SK-N-MC (cell line): Measurements from ENCODE around the gene SPATA17.
"Not testable (repeated sequence)": the region's sequence is repeated elsewhere in the genome, so short reads cannot be mapped to it uniquely, and the experiment has no call there.

Source experiments
- DNase-seq: peaks from one replicate; pipeline ENCODE4 v3.0.0-alpha.2; 2011; ENCODE audit warnings: low read depth, low spot score
- H3K27ac ChIP-seq: fragments of 200-600 bp; sonication (generic); 2 replicates; pipeline ENCODE4 v1.5.1; 2016; ENCODE audit warnings: mixed run types
- H3K36me3 ChIP-seq: fragments of 200-600 bp; sonication (generic); 2 replicates; pipeline ENCODE4 v1.6.1; 2017; ENCODE audit warnings: antibody characterized with exemption, low read length, mixed read lengths; ENCODE audit not compliant: insufficient read depth
- H3K4me3 ChIP-seq: fragments of 200-600 bp; sonication (generic); 2 replicates; pipeline ENCODE4 v1.5.1; 2016
- H3K9ac ChIP-seq: fragments of 200-600 bp; sonication (generic); 2 replicates; pipeline ENCODE4 v1.8.0; 2017; ENCODE audit warnings: mixed run types, mixed read lengths; ENCODE audit not compliant: insufficient read length
- H3K9me3 ChIP-seq: fragments of 200-600 bp; sonication (generic); 2 replicates; pipeline ENCODE4 v1.6.1; 2017; ENCODE audit warnings: low read depth, mild to moderate bottlenecking, antibody characterized with exemption, low read length, moderate library complexity, mixed read lengths
- EZH2 ChIP-seq: fragments of 200-600 bp; sonication (generic); IDR thresholded peaks from one replicate; pipeline ENCODE4 v1.6.1; 2017; ENCODE audit warnings: antibody characterized with exemption
- FOXP2 ChIP-seq: optimal IDR thresholded peaks from 2 replicates; pipeline ENCODE3; 2011; ENCODE audit warnings: mild to moderate bottlenecking, moderate library complexity; ENCODE audit not compliant: insufficient read depth; ENCODE audit errors: extremely low read length, control extremely low read depth
- POLR2AphosphoS5 ChIP-seq: IDR thresholded peaks from 2 replicates; pipeline ENCODE4 v1.6.1; 2012; ENCODE audit warnings: mild to moderate bottlenecking, low read depth, low read length, borderline replicate concordance

The SPATA17 gene

DNA sequence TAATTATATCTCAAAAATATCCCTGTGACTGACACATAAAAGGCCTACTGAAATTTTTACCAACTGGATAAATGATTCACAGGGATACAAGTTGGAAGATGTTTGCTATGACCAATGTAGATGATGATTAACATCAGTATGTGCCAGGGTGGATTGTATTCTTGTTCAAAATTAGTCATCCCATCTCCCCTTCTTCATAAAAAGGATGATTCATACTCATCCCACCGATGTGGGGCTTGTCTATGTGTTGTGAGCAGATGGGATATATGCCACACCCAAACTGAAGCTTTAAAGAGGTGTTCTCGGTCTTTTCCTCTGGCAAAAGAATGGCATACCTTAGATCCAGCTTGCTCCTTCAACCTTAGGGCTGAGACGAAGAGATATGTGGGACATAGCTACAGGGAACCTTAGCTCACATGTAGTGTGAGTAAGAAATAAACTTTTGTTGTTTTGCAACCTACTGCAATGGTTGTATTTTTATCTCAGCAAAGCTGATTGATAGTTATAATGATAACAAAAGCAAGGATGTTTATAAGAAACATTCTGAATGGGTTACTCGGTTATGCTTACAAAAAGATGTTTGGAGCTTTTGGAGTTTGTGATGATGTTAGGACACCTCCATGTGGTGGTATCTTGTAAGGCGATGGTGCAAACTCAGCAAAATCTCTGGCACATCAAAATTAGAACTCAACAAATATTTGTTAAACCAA is 29.4 kb downstream of the SPATA17 start:
- Histone ChIP-seq H3K36me3 (no peaks in the 10 kb centered on the region), H3K9me3 (no peaks in the 10 kb centered on the region), H3K4me3 (no peak overlapping the region), H3K9ac (no peak overlapping the region), H3K27ac (no peak overlapping the region)
- no peak for DNase-seq
- TF ChIP-seq FOXP2 (no peak), POLR2AphosphoS5 (no peak), EZH2 (no peak)

DNA sequence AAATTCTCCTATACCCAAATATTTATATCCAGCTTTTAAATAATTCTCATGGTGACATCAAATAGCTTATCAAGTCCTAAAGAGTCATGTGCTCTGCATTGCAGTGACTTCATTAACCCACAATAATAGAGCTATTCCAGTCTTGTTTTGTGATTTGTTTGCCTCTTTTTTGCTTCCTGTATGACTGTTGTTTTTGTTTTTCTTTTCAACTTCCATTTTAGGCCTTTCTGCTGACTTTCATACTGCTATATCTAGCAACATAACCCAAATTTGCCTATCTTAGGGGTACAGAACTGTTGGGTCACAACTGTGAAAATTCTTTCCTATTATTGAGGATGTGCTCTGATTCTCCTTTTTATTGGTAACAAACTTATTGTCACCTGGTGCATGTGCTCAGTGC is 30.3 kb downstream of the SPATA17 start:
- TF ChIP-seq EZH2 = no peak
- TF ChIP-seq POLR2AphosphoS5 = no peak
- TF ChIP-seq FOXP2 = no peak
- H3K27ac ChIP-seq = no peak overlapping the region
- no peak for DNase-seq
- no peaks in the 10 kb centered on the region for H3K36me3 ChIP-seq
- H3K9me3 ChIP-seq = no peaks in the 10 kb centered on the region
- no peak overlapping the region for H3K4me3 ChIP-seq
- no peak overlapping the region for H3K9ac ChIP-seq

DNA sequence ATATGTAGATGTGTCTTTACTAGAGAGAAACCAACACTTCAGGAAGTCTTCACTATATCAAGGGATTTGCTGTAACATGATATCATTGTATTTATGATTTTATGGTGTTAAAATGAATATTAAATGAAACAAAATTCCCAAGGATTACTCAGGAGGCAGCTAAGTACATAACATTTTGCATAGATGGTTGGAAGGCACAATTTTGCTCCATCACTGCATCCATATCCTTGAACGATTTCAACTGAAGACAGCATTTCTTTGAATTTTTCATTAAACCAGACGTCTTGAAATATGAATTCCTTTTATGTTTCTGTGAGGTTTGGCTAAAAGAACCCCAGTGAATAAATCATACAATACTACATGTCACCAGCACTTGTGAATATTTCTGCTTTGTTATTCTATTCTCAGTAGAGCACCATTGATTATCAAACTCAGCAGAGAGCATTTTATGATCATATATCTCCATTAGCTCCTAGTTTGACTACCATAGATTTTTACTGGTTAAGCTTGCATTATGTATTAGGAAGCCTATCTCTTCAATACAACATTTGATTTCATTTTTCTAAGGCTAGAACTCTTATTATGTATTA is 37.3 kb downstream of the SPATA17 start:
- no peaks in the 10 kb centered on the region for H3K9me3 ChIP-seq
- TF ChIP-seq POLR2AphosphoS5 (no peak), FOXP2 (no peak), EZH2 (no peak)
- H3K27ac ChIP-seq = no peak overlapping the region
- no peaks in the 10 kb centered on the region for H3K36me3 ChIP-seq
- no peak for DNase-seq
- no peak overlapping the region for H3K9ac ChIP-seq
- no peak overlapping the region for H3K4me3 ChIP-seq

DNA sequence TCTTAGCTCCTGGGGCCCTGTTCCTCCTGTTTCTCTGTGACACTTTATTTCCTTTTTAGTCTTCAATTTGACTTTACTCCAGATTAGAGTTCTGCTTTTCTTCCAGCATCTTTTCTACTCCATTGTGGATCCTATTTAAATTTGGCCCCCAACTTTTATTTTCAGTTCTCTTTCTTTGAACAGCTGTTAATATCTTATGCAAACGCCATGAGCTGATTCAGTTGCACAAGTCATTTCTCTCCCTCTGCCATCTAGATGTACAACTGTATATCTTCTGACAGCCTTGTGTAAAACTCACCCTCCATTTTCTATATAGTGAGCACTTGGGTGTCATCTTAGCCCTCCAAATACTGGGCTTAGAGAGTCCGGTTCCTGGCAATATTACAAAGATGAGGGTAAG is 42.2 kb downstream of the SPATA17 start:
- Histone ChIP-seq H3K4me3 (no peak overlapping the region), H3K36me3 (no peaks in the 10 kb centered on the region), H3K9me3 (no peaks in the 10 kb centered on the region), H3K9ac (no peak overlapping the region), H3K27ac (no peak overlapping the region)
- DNase-seq = no peak
- TF ChIP-seq EZH2 (no peak), FOXP2 (no peak), POLR2AphosphoS5 (no peak)

DNA sequence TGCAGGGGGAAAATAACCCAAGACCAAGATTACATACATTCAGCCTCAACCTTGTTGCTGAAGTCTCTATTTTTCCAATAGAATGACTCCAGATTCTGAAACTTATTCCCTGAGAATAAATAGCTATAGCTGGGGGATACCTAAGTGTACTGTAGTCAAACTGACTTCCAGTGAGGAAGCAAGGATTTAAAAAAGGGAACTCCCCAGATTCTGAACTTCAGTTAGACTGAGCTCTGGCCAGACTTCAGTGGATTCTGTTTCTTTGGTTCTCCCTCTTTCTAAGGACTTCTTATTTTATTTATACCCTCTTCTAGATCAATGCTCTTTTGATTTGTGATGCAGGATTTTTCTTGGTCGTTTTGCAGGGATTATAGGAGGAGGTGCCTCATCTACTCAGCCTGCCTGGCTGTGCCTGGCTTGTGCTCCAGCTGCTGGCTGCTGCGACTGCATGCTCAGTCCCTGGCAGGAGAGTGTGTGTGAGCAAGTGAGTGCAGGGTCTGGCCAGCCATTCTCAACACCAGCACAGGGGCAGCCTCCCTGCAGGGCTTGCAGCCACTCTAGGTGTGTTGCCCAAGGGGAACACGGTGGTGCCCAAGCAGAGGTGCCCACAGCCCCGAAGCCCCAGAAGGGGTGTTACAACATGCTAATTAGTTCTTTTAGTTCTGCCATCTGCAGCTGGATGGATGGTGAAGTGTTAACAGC is 43.0 kb downstream of the SPATA17 start:
- H3K36me3 ChIP-seq = no peaks in the 10 kb centered on the region
- no peak overlapping the region for H3K9ac ChIP-seq
- TF ChIP-seq EZH2 = no peak
- H3K27ac ChIP-seq = no peak overlapping the region
- H3K9me3 ChIP-seq = no peaks in the 10 kb centered on the region
- no peak for DNase-seq
- no peak overlapping the region for H3K4me3 ChIP-seq

DNA sequence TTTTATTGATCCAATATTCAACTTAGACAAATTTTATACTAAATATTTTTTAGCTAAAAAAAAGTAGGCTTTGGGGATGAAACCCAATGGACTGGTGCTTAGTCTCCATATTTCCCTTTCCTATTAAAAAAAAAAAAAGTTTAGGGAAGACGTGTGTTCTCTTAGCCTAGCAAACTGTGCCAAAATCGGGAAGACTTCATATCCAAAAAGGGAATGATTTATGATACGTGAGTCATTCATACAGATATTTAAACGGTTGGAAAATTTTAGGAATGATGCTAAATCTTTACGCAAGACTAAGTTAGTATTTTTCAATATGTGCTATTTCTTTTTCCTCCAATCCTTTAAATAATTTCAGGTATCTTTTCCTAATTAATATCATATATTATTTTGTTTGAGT is 50.7 kb downstream of the SPATA17 start:
- Histone ChIP-seq H3K36me3 (no peaks in the 10 kb centered on the region), H3K27ac (no peak overlapping the region), H3K9me3 (no peaks in the 10 kb centered on the region), H3K9ac (no peak overlapping the region), H3K4me3 (no peak overlapping the region)
- DNase-seq = no peak
- TF ChIP-seq EZH2 (no peak), POLR2AphosphoS5 (no peak), FOXP2 (no peak)

DNA sequence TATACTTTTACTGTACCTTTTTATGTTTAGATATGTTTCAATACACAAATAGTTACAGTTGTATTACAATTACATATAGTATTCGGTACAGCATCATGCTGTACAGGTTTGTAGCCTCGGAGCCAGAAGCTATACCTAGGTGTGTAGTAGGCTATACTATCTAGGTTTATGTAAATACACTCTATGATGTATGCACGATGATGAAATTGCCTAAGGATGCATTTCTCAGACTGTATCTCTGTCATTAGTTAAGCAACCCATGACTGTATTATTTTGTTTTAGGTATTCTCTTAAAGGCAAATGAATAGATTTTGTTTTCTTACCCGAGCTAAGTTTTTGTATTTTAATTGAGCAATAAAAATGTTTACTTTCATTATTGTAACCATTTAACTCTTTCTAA is 56.4 kb downstream of the SPATA17 start:
- DNase-seq = no peak
- Histone ChIP-seq H3K9me3 (no peaks in the 10 kb centered on the region), H3K36me3 (no peaks in the 10 kb centered on the region), H3K9ac (no peak overlapping the region), H3K27ac (no peak overlapping the region), H3K4me3 (no peak overlapping the region)
- no peak for TF ChIP-seq EZH2
- no peak for TF ChIP-seq POLR2AphosphoS5
- no peak for TF ChIP-seq FOXP2

DNA sequence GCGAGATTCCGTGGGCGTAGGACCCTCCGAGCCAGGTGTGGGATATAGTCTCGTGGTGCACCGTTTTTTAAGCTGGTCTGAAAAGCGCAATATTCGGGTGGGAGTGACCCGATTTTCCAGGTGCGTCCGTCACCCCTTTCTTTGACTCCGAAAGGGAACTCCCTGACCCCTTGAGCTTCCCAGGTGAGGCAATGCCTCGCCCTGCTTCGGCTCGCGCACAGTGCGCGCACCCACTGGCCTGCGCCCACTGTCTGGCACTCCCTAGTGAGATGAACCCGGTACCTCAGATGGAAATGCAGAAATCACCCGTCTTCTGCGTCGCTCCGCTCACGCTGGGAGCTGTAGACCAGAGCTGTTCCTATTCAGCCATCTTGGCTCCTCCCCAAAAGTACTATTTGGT is 65.0 kb downstream of the SPATA17 start:
- not testable (repeated sequence) for H3K9ac ChIP-seq, H3K4me3 ChIP-seq, H3K27ac ChIP-seq, DNase-seq, H3K9me3 ChIP-seq, H3K36me3 ChIP-seq

DNA sequence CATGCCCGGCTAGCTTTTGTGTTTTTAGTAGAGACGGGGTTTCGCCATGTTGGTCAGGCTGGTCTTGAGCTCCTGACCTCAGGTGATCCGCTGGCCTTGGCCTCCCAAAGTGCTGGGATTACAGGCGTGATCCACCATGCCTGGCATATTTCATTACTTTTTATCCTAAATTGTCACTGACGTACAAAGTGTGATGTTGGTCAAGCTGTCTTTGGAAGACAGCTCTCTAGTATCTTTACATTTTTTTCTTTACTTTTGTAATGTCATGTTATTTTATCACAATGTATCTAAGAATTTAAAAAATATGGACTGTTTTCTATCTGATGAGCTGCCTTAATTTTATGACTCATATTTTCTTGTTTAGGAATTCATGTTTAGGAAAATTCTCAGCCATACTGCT is 72.2 kb downstream of the SPATA17 start:
- no peaks in the 10 kb centered on the region for H3K9me3 ChIP-seq
- no peak overlapping the region for H3K9ac ChIP-seq
- H3K4me3 ChIP-seq = no peak overlapping the region
- no peak for DNase-seq
- no peaks in the 10 kb centered on the region for H3K36me3 ChIP-seq
- H3K27ac ChIP-seq = no peak overlapping the region
- TF ChIP-seq POLR2AphosphoS5 = no peak
- TF ChIP-seq EZH2 = no peak
- TF ChIP-seq FOXP2 = no peak
